Measurements from ENCODE around the gene MAPKAP1. TPM values are rescaled to one million over a fixed set of nuclear protein-coding genes. Genes with fewer than 3 reads are reported as not detected.

The MAPKAP1 gene
- polyA plus RNA-seq, 1 donor (not counting 4 experiments of a cell fraction or from before 2014, with no cell fraction given) = 129 TPM

GRCh38 chr9:125635888-125636287, 71.1 kb downstream of the MAPKAP1 start:
- H3K4me3 ChIP-seq (ENCODE audit: control insufficient read depth in 2 of 3, extremely low read depth in 1 of 3, insufficient read depth in 2 of 3, low read depth in 1 of 3, low read length in 3 of 3) = no peak overlapping the region
- FAIRE-seq (no peak), DNase-seq (ENCODE audit: low read depth, low spot score) (no peak)
- peaks cover 0 to 2% of the 10 kb centered on the region in 2 experiments for H3K36me3 ChIP-seq (ENCODE audit: control insufficient read depth in 2 of 2, extremely low read depth in 1 of 2, insufficient read depth in 2 of 2, low read length in 2 of 2)
- H3K27ac ChIP-seq (ENCODE audit: control insufficient read depth, insufficient read depth, low read length) = no peak overlapping the region
- peaks cover 10% of the 10 kb centered on the region for H3K9me1 ChIP-seq (ENCODE audit: control insufficient read depth, extremely low read depth, insufficient read depth, low read length)
- H3K9me3 ChIP-seq (ENCODE audit: control insufficient read depth, low read depth, low read length) = no peaks in the 10 kb centered on the region
- H3K9ac ChIP-seq (ENCODE audit: control insufficient read depth, extremely low read depth, insufficient read depth, low read length) = no peak overlapping the region
- peaks cover 60% of the 10 kb centered on the region for H3K79me2 ChIP-seq (ENCODE audit: control insufficient read depth, insufficient read depth, low read length)
- TF ChIP-seq EZH2 (IDR thresholded peaks at IDR 0.05; ENCODE audit: low read length) = no peak
- no peak for TF ChIP-seq CTCF (optimal IDR thresholded peaks at IDR 0.05 in 1 of 3, IDR thresholded peaks at IDR 0.05 in 1 of 3, conservative IDR thresholded peaks at IDR 0.05 in 1 of 3; ENCODE audit: extremely low read depth in 1 of 3, insufficient read depth in 2 of 3, low read length in 3 of 3)
- dilution Hi-C loops (cut with MboI; ENCODE audit: extremely low pct_ligation_motif_present, low sequenced_read_pairs) = no loop called here
- peaks cover 42% of the 10 kb centered on the region for H3K4me1 ChIP-seq (ENCODE audit: control insufficient read depth, extremely low read depth, insufficient read depth, low read length)
- H2AFZ ChIP-seq (ENCODE audit: control insufficient read depth, low read length) = no peak overlapping the region
- no peaks in the 10 kb centered on the region for H3K27me3 ChIP-seq (ENCODE audit: control insufficient read depth, extremely low read depth, insufficient read depth, low read length)
- no peak overlapping the region for H3K4me2 ChIP-seq (ENCODE audit: control insufficient read depth, extremely low read depth, insufficient read depth, low read depth, low read length)
- H4K20me1 ChIP-seq (ENCODE audit: control insufficient read depth, extremely low read depth, insufficient read depth, low read length) = peaks cover 14% of the 10 kb centered on the region

- Histone ChIP-seq H3K79me2 (ENCODE audit: control insufficient read depth, insufficient read depth, low read length) (peaks cover 62% of the 10 kb centered on the region), H3K9ac (ENCODE audit: control insufficient read depth, extremely low read depth, insufficient read depth, low read length) (peak overlapping the region; percentile 8)
These were observed 72.8 kb downstream of the MAPKAP1 start for GRCh38 chr9:125634040-125634717.

More at GRCh38 chr9:125634040-125634717, 72.8 kb downstream of the MAPKAP1 start:
- H3K4me1 ChIP-seq (ENCODE audit: control insufficient read depth, extremely low read depth, insufficient read depth, low read length) = peaks cover 51% of the 10 kb centered on the region
- H3K36me3 ChIP-seq (ENCODE audit: control insufficient read depth in 2 of 2, extremely low read depth in 1 of 2, insufficient read depth in 2 of 2, low read length in 2 of 2) = no peaks in the 10 kb centered on the region
- H3K27me3 ChIP-seq (ENCODE audit: control insufficient read depth, extremely low read depth, insufficient read depth, low read length) = no peaks in the 10 kb centered on the region
- H2AFZ ChIP-seq (ENCODE audit: control insufficient read depth, low read length) = no peak overlapping the region
- peaks cover 10% of the 10 kb centered on the region for H3K9me1 ChIP-seq (ENCODE audit: control insufficient read depth, extremely low read depth, insufficient read depth, low read length)
- TF ChIP-seq CTCF (optimal IDR thresholded peaks at IDR 0.05 in 1 of 3, IDR thresholded peaks at IDR 0.05 in 1 of 3, conservative IDR thresholded peaks at IDR 0.05 in 1 of 3; ENCODE audit: extremely low read depth in 1 of 3, insufficient read depth in 2 of 3, low read length in 3 of 3) (no peak), EZH2 (IDR thresholded peaks at IDR 0.05; ENCODE audit: low read length) (no peak)
- DNase-seq (ENCODE audit: low read depth, low spot score) (no peak), FAIRE-seq (no peak)
- H3K9me3 ChIP-seq (ENCODE audit: control insufficient read depth, low read depth, low read length) = no peaks in the 10 kb centered on the region
- H3K4me3 ChIP-seq (ENCODE audit: control insufficient read depth in 2 of 3, extremely low read depth in 1 of 3, insufficient read depth in 2 of 3, low read depth in 1 of 3, low read length in 3 of 3) = no peak overlapping the region
- dilution Hi-C loops (cut with MboI; ENCODE audit: extremely low pct_ligation_motif_present, low sequenced_read_pairs) = no loop called here
- peak overlapping the region; percentile 56 for H3K27ac ChIP-seq (ENCODE audit: control insufficient read depth, insufficient read depth, low read length)
- H4K20me1 ChIP-seq (ENCODE audit: control insufficient read depth, extremely low read depth, insufficient read depth, low read length) = peaks cover 14% of the 10 kb centered on the region
- peak overlapping the region; percentile 37 for H3K4me2 ChIP-seq (ENCODE audit: control insufficient read depth, extremely low read depth, insufficient read depth, low read depth, low read length)

Measured in keratinocyte (primary cell).